Keratinocyte (primary cell): ENCODE results near the gene ALK. TPM values are rescaled to one million over a fixed set of nuclear protein-coding genes. Genes with fewer than 3 reads are reported as not detected.

ENCODE experiments used
- DNase-seq: peaks from one replicate; pipeline ENCODE4 v3.0.0-alpha.2; 2011; ENCODE audit warnings: low read depth, missing footprints, low spot score
- FAIRE-seq: peaks from 2 replicates; lab custom pipeline; 2011; peaks lifted over from hg19 to GRCh38; lab: Jason Lieb, UNC
- H2AFZ ChIP-seq: 2 replicates; pipeline ENCODE4 v1.6.0; 2012; ENCODE audit warnings: low read length, control low read depth, inconsistent platforms; ENCODE audit not compliant: control insufficient read depth
- H3K27ac ChIP-seq: 2 replicates; pipeline ENCODE4 v1.5.1; 2011; ENCODE audit warnings: low read length; ENCODE audit not compliant: control insufficient read depth, insufficient read depth
- H3K27me3 ChIP-seq: 3 replicates; pipeline ENCODE4 v1.6.0; 2011; ENCODE audit warnings: low read length; ENCODE audit not compliant: control insufficient read depth, insufficient read depth; ENCODE audit errors: extremely low read depth
- H3K36me3 ChIP-seq, 2 experiments: 2 replicates in 1 of 2; 3 replicates in 1 of 2; pipeline ENCODE4 v1.5.1; 2011; ENCODE audit warnings: low read length in 2 of 2, mild to moderate bottlenecking in 1 of 2; ENCODE audit not compliant: control insufficient read depth in 2 of 2, insufficient read depth in 2 of 2; ENCODE audit errors: extremely low read depth in 1 of 2
- H3K4me1 ChIP-seq: 3 replicates; pipeline ENCODE4 v1.5.1; 2011; ENCODE audit warnings: low read length; ENCODE audit not compliant: control insufficient read depth, insufficient read depth; ENCODE audit errors: extremely low read depth
- H3K4me2 ChIP-seq: 3 replicates; pipeline ENCODE4 v1.6.0; 2011; ENCODE audit warnings: low read depth, low read length; ENCODE audit not compliant: control insufficient read depth, insufficient read depth; ENCODE audit errors: extremely low read depth
- H3K4me3 ChIP-seq, 3 experiments: fragments of 200-600 bp in 1 of 3; sonication (generic) in 1 of 3; 2 replicates in 2 of 3; 3 replicates in 1 of 3; pipeline ENCODE4 v1.5.1; 2011 to 2016; ENCODE audit warnings: low read length in 3 of 3, mild to moderate bottlenecking in 3 of 3, control low read depth in 2 of 3, inconsistent platforms in 1 of 3, low read depth in 1 of 3, mixed read lengths in 1 of 3, mixed run types in 1 of 3, moderate library complexity in 1 of 3; ENCODE audit not compliant: control insufficient read depth in 2 of 3, insufficient read depth in 2 of 3; ENCODE audit errors: extremely low read depth in 1 of 3
- H3K79me2 ChIP-seq: 2 replicates; pipeline ENCODE4 v1.6.0; 2012; ENCODE audit warnings: low read length; ENCODE audit not compliant: control insufficient read depth, insufficient read depth
- H3K9ac ChIP-seq: 3 replicates; pipeline ENCODE4 v1.6.0; 2011; ENCODE audit warnings: low read length; ENCODE audit not compliant: control insufficient read depth, insufficient read depth; ENCODE audit errors: extremely low read depth
- H3K9me1 ChIP-seq: 3 replicates; pipeline ENCODE4 v1.6.0; 2011; ENCODE audit warnings: low read length; ENCODE audit not compliant: control insufficient read depth, insufficient read depth; ENCODE audit errors: extremely low read depth
- H3K9me3 ChIP-seq: 2 replicates; pipeline ENCODE4 v1.5.1; 2012; ENCODE audit warnings: low read depth, low read length; ENCODE audit not compliant: control insufficient read depth
- H4K20me1 ChIP-seq: 3 replicates; pipeline ENCODE4 v1.6.0; 2011; ENCODE audit warnings: low read length; ENCODE audit not compliant: control insufficient read depth, insufficient read depth; ENCODE audit errors: extremely low read depth
- EZH2 ChIP-seq: IDR thresholded peaks from one replicate; pipeline ENCODE4 v1.6.1; 2012; ENCODE audit warnings: inconsistent platforms, mild to moderate bottlenecking, low read length, moderate library complexity
- dilution Hi-C: fragments of 300-500 bp; cut with MboI; formaldehyde crosslinking; loops from one replicate; pipeline ENCODE4 v1.7.0; 2020; ENCODE audit warnings: low sequenced_read_pairs; ENCODE audit not compliant: extremely low pct_ligation_motif_present
- polyA plus RNA-seq, 5 experiments: library from polyadenylated mRNA; depleted of rRNA in 3 of 5; stranded (reverse) in 3 of 5; stranded (forward) in 1 of 5; unstranded in 1 of 5; fragments of >200 nt; gene quantifications; 1 replicate in 1 of 5; 2 replicates in 3 of 5; 3 replicates in 1 of 5; pipeline versions ENCODE4 v1.2.1 to v1.2.3, GENCODE V29; 2011 to 2012; ENCODE audit warnings: missing spikeins in 2 of 5, low read depth in 1 of 5, low replicate concordance in 1 of 5
- TF ChIP-seq, protein P1 (sequence below), 3 experiments: IDR thresholded peaks in 1 of 3; conservative IDR thresholded peaks in 1 of 3; optimal IDR thresholded peaks in 1 of 3; 2 replicates in 2 of 3; 3 replicates in 1 of 3; pipeline versions ENCODE3 to v1.5.1; 2011; ENCODE audit warnings: low read length in 3 of 3, mild to moderate bottlenecking in 3 of 3, moderate library complexity in 2 of 3, control low read depth in 1 of 3, inconsistent platforms in 1 of 3; ENCODE audit not compliant: insufficient read depth in 2 of 3; ENCODE audit errors: extremely low read depth in 1 of 3

ALK gene
- polyA plus RNA-seq, 1 donor (not counting 4 experiments of a cell fraction or from before 2014, with no cell fraction given) = not detected

DNA sequence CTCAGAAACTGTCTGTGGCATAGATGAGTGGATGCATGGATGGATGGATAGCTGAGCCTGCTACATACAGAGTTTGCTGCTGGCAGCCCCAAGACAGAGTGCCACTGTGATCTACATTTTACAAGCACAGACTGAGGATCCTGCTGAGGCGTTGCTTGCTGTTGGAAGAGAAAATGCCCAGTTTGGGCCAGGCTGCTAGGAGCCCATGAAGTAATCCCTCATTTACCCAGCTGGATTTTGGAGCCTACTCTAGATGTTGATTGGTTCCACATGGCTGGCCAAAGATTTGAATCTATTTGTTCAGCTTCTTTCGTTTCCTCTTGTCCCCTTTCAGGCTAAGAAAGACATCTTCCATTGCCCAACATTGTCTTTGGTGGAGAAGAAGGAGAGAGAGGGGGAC, 544.8 kb downstream of the ALK start:
- no peak overlapping the region for H3K27ac ChIP-seq
- DNase-seq (no peak), FAIRE-seq (no peak)
- dilution Hi-C loops = no loop called here
- no peak overlapping the region for H2AFZ ChIP-seq
- H3K79me2 ChIP-seq = no peaks in the 10 kb centered on the region
- H3K9ac ChIP-seq = no peak overlapping the region
- H3K36me3 ChIP-seq = no peaks in the 10 kb centered on the region
- H3K9me1 ChIP-seq = no peaks in the 10 kb centered on the region
- peaks cover 11% of the 10 kb centered on the region for H3K27me3 ChIP-seq
- TF ChIP-seq EZH2 = no peak
- TF ChIP-seq, protein P1, sequence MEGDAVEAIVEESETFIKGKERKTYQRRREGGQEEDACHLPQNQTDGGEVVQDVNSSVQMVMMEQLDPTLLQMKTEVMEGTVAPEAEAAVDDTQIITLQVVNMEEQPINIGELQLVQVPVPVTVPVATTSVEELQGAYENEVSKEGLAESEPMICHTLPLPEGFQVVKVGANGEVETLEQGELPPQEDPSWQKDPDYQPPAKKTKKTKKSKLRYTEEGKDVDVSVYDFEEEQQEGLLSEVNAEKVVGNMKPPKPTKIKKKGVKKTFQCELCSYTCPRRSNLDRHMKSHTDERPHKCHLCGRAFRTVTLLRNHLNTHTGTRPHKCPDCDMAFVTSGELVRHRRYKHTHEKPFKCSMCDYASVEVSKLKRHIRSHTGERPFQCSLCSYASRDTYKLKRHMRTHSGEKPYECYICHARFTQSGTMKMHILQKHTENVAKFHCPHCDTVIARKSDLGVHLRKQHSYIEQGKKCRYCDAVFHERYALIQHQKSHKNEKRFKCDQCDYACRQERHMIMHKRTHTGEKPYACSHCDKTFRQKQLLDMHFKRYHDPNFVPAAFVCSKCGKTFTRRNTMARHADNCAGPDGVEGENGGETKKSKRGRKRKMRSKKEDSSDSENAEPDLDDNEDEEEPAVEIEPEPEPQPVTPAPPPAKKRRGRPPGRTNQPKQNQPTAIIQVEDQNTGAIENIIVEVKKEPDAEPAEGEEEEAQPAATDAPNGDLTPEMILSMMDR (optimal IDR thresholded peaks at IDR 0.05 in 1 of 3, IDR thresholded peaks at IDR 0.05 in 1 of 3, conservative IDR thresholded peaks at IDR 0.05 in 1 of 3; ENCODE audit: extremely low read depth in 1 of 3, insufficient read depth in 2 of 3, low read length in 3 of 3) = no peak
- H3K4me3 ChIP-seq = no peak overlapping the region
- H3K4me1 ChIP-seq = no peaks in the 10 kb centered on the region
- no peaks in the 10 kb centered on the region for H3K9me3 ChIP-seq
- no peaks in the 10 kb centered on the region for H4K20me1 ChIP-seq
- no peak overlapping the region for H3K4me2 ChIP-seq

GRCh38 chr2:29375843-29376242, 545.5 kb downstream of the ALK start:
- Histone ChIP-seq H2AFZ (no peak overlapping the region), H3K9ac (no peak overlapping the region), H3K79me2 (no peaks in the 10 kb centered on the region), H3K4me2 (no peak overlapping the region), H3K9me1 (no peaks in the 10 kb centered on the region), H3K27ac (no peak overlapping the region), H3K9me3 (no peaks in the 10 kb centered on the region), H3K4me3 (no peak overlapping the region), H3K36me3 (no peaks in the 10 kb centered on the region), H4K20me1 (no peaks in the 10 kb centered on the region), H3K4me1 (no peaks in the 10 kb centered on the region), H3K27me3 (peaks cover 18% of the 10 kb centered on the region)
- dilution Hi-C loops = no loop called here
- FAIRE-seq = no peak
- TF ChIP-seq EZH2 = no peak
- TF ChIP-seq, protein P1 (optimal IDR thresholded peaks at IDR 0.05 in 1 of 3, IDR thresholded peaks at IDR 0.05 in 1 of 3, conservative IDR thresholded peaks at IDR 0.05 in 1 of 3; ENCODE audit: extremely low read depth in 1 of 3, insufficient read depth in 2 of 3, low read length in 3 of 3) = no peak
- DNase-seq = no peak
